Ishikawa (cell line): ENCODE measurements around the gene ATG4C.

Experiments
- EGR1 ChIP-seq: IDR thresholded peaks from 2 replicates; pipeline ENCODE4 v1.6.1; 2012
- MAX ChIP-seq: IDR thresholded peaks from 2 replicates; pipeline ENCODE4 v1.6.1; 2012
- NFIC ChIP-seq: IDR thresholded peaks from 2 replicates; pipeline ENCODE4 v1.6.1; 2012
- RAD21 ChIP-seq: IDR thresholded peaks from 2 replicates; pipeline ENCODE4 v1.6.1; 2012; ENCODE audit warnings: low read depth
- TCF12 ChIP-seq: IDR thresholded peaks from 2 replicates; pipeline ENCODE4 v1.6.1; 2012; ENCODE audit warnings: low read depth
- YY1 ChIP-seq: IDR thresholded peaks from 2 replicates; pipeline ENCODE4 v1.6.1; 2012; ENCODE audit warnings: low read depth
- TF ChIP-seq, protein P1 (sequence below): IDR thresholded peaks from 2 replicates; pipeline ENCODE4 v1.6.1; 2012; ENCODE audit warnings: low read depth, mild to moderate bottlenecking

GRCh38 chr1:62870148-62870547, 86.2 kb downstream of the ATG4C start:
- TF ChIP-seq EGR1 (no peak), RAD21 (no peak), TCF12 (no peak), YY1 (no peak), MAX (no peak), NFIC (no peak)
- TF ChIP-seq, protein P1, sequence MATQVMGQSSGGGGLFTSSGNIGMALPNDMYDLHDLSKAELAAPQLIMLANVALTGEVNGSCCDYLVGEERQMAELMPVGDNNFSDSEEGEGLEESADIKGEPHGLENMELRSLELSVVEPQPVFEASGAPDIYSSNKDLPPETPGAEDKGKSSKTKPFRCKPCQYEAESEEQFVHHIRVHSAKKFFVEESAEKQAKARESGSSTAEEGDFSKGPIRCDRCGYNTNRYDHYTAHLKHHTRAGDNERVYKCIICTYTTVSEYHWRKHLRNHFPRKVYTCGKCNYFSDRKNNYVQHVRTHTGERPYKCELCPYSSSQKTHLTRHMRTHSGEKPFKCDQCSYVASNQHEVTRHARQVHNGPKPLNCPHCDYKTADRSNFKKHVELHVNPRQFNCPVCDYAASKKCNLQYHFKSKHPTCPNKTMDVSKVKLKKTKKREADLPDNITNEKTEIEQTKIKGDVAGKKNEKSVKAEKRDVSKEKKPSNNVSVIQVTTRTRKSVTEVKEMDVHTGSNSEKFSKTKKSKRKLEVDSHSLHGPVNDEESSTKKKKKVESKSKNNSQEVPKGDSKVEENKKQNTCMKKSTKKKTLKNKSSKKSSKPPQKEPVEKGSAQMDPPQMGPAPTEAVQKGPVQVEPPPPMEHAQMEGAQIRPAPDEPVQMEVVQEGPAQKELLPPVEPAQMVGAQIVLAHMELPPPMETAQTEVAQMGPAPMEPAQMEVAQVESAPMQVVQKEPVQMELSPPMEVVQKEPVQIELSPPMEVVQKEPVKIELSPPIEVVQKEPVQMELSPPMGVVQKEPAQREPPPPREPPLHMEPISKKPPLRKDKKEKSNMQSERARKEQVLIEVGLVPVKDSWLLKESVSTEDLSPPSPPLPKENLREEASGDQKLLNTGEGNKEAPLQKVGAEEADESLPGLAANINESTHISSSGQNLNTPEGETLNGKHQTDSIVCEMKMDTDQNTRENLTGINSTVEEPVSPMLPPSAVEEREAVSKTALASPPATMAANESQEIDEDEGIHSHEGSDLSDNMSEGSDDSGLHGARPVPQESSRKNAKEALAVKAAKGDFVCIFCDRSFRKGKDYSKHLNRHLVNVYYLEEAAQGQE, result no peak
